ENCODE data around the gene SHANK1. TPM values are rescaled to one million over a fixed set of nuclear protein-coding genes. Genes with fewer than 3 reads are reported as not detected.

Gene SHANK1
- total RNA-seq, 4 donors from 2014 or later = 0.06 TPM; not detected in 3

GRCh38 chr19:50722201-50723013 is 2.8 kb upstream of the SHANK1 start:
- Histone ChIP-seq H3K27me3 (peaks cover 0 to 94% (median 11%) of the 10 kb centered on the region in 4 donors), H3K4me1 (peaks cover 24 to 80% (median 45%) of the 10 kb centered on the region in 3 donors)
- 77 to 87% methylated on average over 9 to 12 of the region's 15 CpGs for WGBS, 2 donors

GRCh38 chr19:50721441-50722137 is 2.0 kb upstream of the SHANK1 start:
- no peak for TF ChIP-seq POLR2A (IDR thresholded peaks at IDR 0.05)
- TF ChIP-seq CTCF (IDR thresholded peaks at IDR 0.05) = no peak
- Histone ChIP-seq H3K4me3 (no peak overlapping the region), H3K27ac (peak overlapping the region in 1 of 4 donors; percentile 25), H3K4me1 (peaks cover 24 to 80% (median 45%) of the 10 kb centered on the region in 3 donors), H3K36me3 (no peaks in the 10 kb centered on the region), H3K27me3 (peaks cover 0 to 95% (median 11%) of the 10 kb centered on the region in 4 donors), H3K9me3 (no peaks in the 10 kb centered on the region)
- WGBS, 2 donors = 51 to 76% methylated on average over 4 to 5 of the region's 10 CpGs
- no peak for DNase-seq
- intact Hi-C loops (cut with DNase I) = no loop called here

More at GRCh38 chr19:50722201-50723013, 2.8 kb upstream of the SHANK1 start:
- intact Hi-C loops (cut with DNase I) = no loop called here
- Histone ChIP-seq H3K9me3 (no peaks in the 10 kb centered on the region), H3K36me3 (no peaks in the 10 kb centered on the region), H3K27ac (peak overlapping the region in 3 of 4 donors; percentile 66 to 78 (median 74)), H3K4me3 (peak overlapping the region in 2 of 4 donors; percentile 71 to 74)
- DNase-seq = no peak
- TF ChIP-seq CTCF (IDR thresholded peaks at IDR 0.05) = no peak
- no peak for TF ChIP-seq POLR2A (IDR thresholded peaks at IDR 0.05)

GRCh38 chr19:50720921-50721381 is 1.3 kb upstream of the SHANK1 start:
- Histone ChIP-seq H3K27me3 (peaks cover 0 to 96% (median 11%) of the 10 kb centered on the region in 4 donors), H3K36me3 (no peaks in the 10 kb centered on the region), H3K9me3 (no peaks in the 10 kb centered on the region), H3K27ac (peak overlapping the region in 1 of 4 donors; percentile 25), H3K4me1 (peaks cover 24 to 76% (median 42%) of the 10 kb centered on the region in 3 donors), H3K4me3 (no peak overlapping the region)
- TF ChIP-seq POLR2A (IDR thresholded peaks at IDR 0.05) (no peak), CTCF (IDR thresholded peaks at IDR 0.05) (peak in 1 of 6 experiments; percentile 33)
- 19 to 30% methylated on average over 2 to 5 of the region's 8 CpGs for WGBS, 2 donors
- intact Hi-C loops (cut with DNase I) = no loop called here
- DNase-seq = no peak

GRCh38 chr19:50720181-50720920 is 749 bp upstream of the SHANK1 start:
- no peaks in the 10 kb centered on the region for H3K9me3 ChIP-seq
- no peak for DNase-seq
- peaks cover 0 to 97% (median 11%) of the 10 kb centered on the region in 4 donors for H3K27me3 ChIP-seq
- H3K36me3 ChIP-seq = no peaks in the 10 kb centered on the region
- 13 to 16% methylated on average over 11 to 19 of the region's 21 CpGs for WGBS, 2 donors
- TF ChIP-seq POLR2A (IDR thresholded peaks at IDR 0.05) (no peak), CTCF (IDR thresholded peaks at IDR 0.05) (no peak)
- H3K4me3 ChIP-seq = no peak overlapping the region
- H3K27ac ChIP-seq = peak overlapping the region in 1 of 4 donors; percentile 25
- intact Hi-C loops (cut with DNase I) = no loop called here
- H3K4me1 ChIP-seq = peaks cover 20 to 70% (median 37%) of the 10 kb centered on the region in 3 donors
